ENCODE data around the gene GNB1. TPM values are rescaled to one million over a fixed set of nuclear protein-coding genes. Genes with fewer than 3 reads are reported as not detected.

The GNB1 gene
- total and polyA plus RNA-seq, 9 of the 15 experiments (the other 6 are each of a cell fraction or from before 2014, with no cell fraction given) = 34.3 to 388 (median 114) TPM

- no peak for FAIRE-seq
- Histone ChIP-seq H3K9ac (ENCODE audit: insufficient read depth in 1 of 2, low read depth in 2 of 2, low read length in 2 of 2) (peak overlapping the region in 1 of 2 experiments; percentile 86; a peak in 2 of 4 replicates), H3K4me3 (no peak overlapping the region), H3K9me1 (ENCODE audit: control insufficient read depth, insufficient read depth, low read length) (no peaks in the 10 kb centered on the region), H2AFZ (ENCODE audit: low read depth, low read length) (peak overlapping the region; percentile 46), H3K36me3 (ENCODE audit: control insufficient read depth, insufficient read depth, low read length) (peaks cover 27% of the 10 kb centered on the region), H3K27me3 (ENCODE audit: control insufficient read depth in 2 of 2, insufficient read depth in 2 of 2, low read length in 2 of 2) (no peaks in the 10 kb centered on the region), H3K79me2 (ENCODE audit: control insufficient read depth, insufficient read depth, low read length) (peaks cover 19% of the 10 kb centered on the region), H4K20me1 (replicated peaks; ENCODE audit: control insufficient read depth, insufficient read depth, low read length) (peaks cover 6% of the 10 kb centered on the region; the same call in 1 of the 2 replicates), H3K27ac (ENCODE audit: extremely low read depth, low read depth, low read length) (peak overlapping the region; percentile 80; the same call in 2 of the 3 replicates), H3K4me1 (replicated peaks in 1 of 2; ENCODE audit: control insufficient read depth in 2 of 2, insufficient read depth in 2 of 2, low read length in 2 of 2) (peaks cover 54 to 63% of the 10 kb centered on the region in 2 experiments), H3K4me2 (ENCODE audit: insufficient read depth, low read length) (peak overlapping the region; percentile 22), H3K9me3 (replicated peaks; ENCODE audit: control insufficient read depth, insufficient read depth, low read depth, low read length) (no peaks in the 10 kb centered on the region)
- no peak for TF ChIP-seq HMBOX1 (IDR thresholded peaks at IDR 0.05)
- 0 out of 2 replicates have a peak, but pooled peaks have one; percentile 24 for TF ChIP-seq ZNF263 (CRISPR knock-in tag; IDR thresholded peaks at IDR 0.05; ENCODE audit: borderline replicate concordance)
- TF ChIP-seq ZNF121 (CRISPR knock-in tag; conservative IDR thresholded peaks at IDR 0.05) = no peak
- TF ChIP-seq ZNF57 (CRISPR knock-in tag; IDR thresholded peaks at IDR 0.05) = no peak
- no peak for TF ChIP-seq ZEB2 (IDR thresholded peaks at IDR 0.05)
- TF ChIP-seq THRAP3 (IDR thresholded peaks at IDR 0.05; ENCODE audit: borderline replicate concordance) = 0 out of 2 replicates have a peak, but pooled peaks have one; percentile 27
- TF ChIP-seq POLR2AphosphoS2 (IDR thresholded peaks at IDR 0.05; ENCODE audit: low read length) = no peak
- no peak for TF ChIP-seq HEY1 (CRISPR knock-in tag; IDR thresholded peaks at IDR 0.05; ENCODE audit: borderline replicate concordance)
- peak; percentile 52; the same call in 1 of the 2 replicates for TF ChIP-seq SP1 (CRISPR knock-in tag; IDR thresholded peaks at IDR 0.05)
- peak in 1 of 2 experiments; percentile 19 for TF ChIP-seq E2F6 (IDR thresholded peaks at IDR 0.05; ENCODE audit: borderline replicate concordance in 1 of 2, extremely low read depth in 1 of 2, insufficient read depth in 1 of 2, insufficient read length in 1 of 2, low read depth in 1 of 2, low read length in 1 of 2, poor library complexity in 1 of 2, severe bottlenecking in 1 of 2)
- no peak for TF ChIP-seq ATF7 (IDR thresholded peaks at IDR 0.05)
- TF ChIP-seq EP300 (IDR thresholded peaks at IDR 0.05; ENCODE audit: low read length) = no peak
- TF ChIP-seq ZNF511 (CRISPR knock-in tag; IDR thresholded peaks at IDR 0.05) = no peak
- in situ Hi-C loops (cut with MboI) = no loop called here
- no TSS peak for BruUV-seq (replicated peaks)
- no peak for ATAC-seq
- CTCF ChIA-PET (ENCODE audit: low intra/inter-chr PET ratio) = no interaction called here
- DNase-seq (ENCODE audit: extremely low read depth in 1 of 4, low spot score in 3 of 4) = peak in 1 of 4 experiments; percentile 42
- POLR2A ChIA-PET = interaction anchor here (0.6 to 1.4 kb wide), 4 partner anchors 13 to 250 kb away, joined by 3 to 4 read pairs (median 3); no protein-coding TSS in a partner anchor
- intact Hi-C loops (cut with micrococcal nuclease) = loop anchor here (2.0 kb wide), 1 partner anchor 125 kb away; no protein-coding TSS in a partner anchor
- WGBS (ENCODE audit: insufficient coverage, low coverage, missing lambda C conversion rate) = 85% methylated on average over 7 of the region's 7 CpGs
Measured at GRCh38 chr1:1781526-1781903, 109.4 kb downstream of the GNB1 start.
